Heart left ventricle (tissue), 13 donors: ENCODE measurements around the gene ZNF521.

Source experiments
- POLR2A ChIP-seq, 2 donors: fragments of 450-650 bp; IDR thresholded peaks; one replicate each; pipeline ENCODE4 v1.6.1; 2017; ENCODE audit warnings: antibody characterized with exemption in 2 of 2, mild to moderate bottlenecking in 2 of 2, moderate library complexity in 2 of 2
- TF ChIP-seq, protein P1 (sequence below), 12 donors: fragments of 200-600 bp; sonication (generic) in 4 of 12; IDR thresholded peaks; one replicate each; pipeline versions ENCODE4 v1.5.0 to v1.8.0; 2018 to 2022; ENCODE audit warnings: antibody characterized with exemption in 12 of 12, mild to moderate bottlenecking in 5 of 12
- donor health status: ischemic (EF 13 %, LVEDD 7.1; RV severe dilation, severe dysfunction).
- donor health status: DM: no; HTN: yes; CAD: no.
- donor health status: DM: no; HTN: no; CAD: no.
- donor health status: ischemic (EF 25% LVEDD 6.9; RV normal size, moderate dysfunction).
- donor health status: ischemic (EF 25% LVEDD 5.7; RV mildly dilated, moderate dysfunction).
- donor health status: ischemic (EF 35%, LVEDD 5.7; RV mildly dilated, moderate dysfunction).
- donor health status: nonischemic (EF 11% LVEDD 7.7; RV severe dilation, severe dysfunction).
- donor health status: DM: yes; HTN: yes; CAD: no.
- donor health status: PGD.
- donor health status: ischemic (EF 29% LVEDD 5.4; RV normal size, mild dysfunction).
- donor health status: nonischemic (EF 23%, LVEDD 6.1; RV moderate dilation, normal function).

DNA sequence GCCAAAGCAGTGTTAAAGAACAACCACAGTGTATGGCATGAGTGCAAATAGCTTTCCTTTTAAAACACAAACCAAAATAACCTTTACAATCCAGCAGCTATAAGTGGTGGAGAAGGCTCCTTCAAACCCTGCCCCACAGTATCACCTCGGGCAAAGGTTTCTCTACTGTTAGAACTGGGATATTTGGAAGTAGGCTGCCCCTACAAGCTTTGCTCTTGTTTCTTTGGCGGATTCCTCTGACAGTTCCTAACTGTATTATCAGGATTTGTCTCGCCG lies 214.8 kb downstream of the ZNF521 start:
- TF ChIP-seq, protein P1, sequence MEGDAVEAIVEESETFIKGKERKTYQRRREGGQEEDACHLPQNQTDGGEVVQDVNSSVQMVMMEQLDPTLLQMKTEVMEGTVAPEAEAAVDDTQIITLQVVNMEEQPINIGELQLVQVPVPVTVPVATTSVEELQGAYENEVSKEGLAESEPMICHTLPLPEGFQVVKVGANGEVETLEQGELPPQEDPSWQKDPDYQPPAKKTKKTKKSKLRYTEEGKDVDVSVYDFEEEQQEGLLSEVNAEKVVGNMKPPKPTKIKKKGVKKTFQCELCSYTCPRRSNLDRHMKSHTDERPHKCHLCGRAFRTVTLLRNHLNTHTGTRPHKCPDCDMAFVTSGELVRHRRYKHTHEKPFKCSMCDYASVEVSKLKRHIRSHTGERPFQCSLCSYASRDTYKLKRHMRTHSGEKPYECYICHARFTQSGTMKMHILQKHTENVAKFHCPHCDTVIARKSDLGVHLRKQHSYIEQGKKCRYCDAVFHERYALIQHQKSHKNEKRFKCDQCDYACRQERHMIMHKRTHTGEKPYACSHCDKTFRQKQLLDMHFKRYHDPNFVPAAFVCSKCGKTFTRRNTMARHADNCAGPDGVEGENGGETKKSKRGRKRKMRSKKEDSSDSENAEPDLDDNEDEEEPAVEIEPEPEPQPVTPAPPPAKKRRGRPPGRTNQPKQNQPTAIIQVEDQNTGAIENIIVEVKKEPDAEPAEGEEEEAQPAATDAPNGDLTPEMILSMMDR (IDR thresholded peaks at IDR 0.05), result no peak
- TF ChIP-seq POLR2A (IDR thresholded peaks at IDR 0.05), result no peak
